GM12878 (cell line): Measurements from ENCODE around the gene PABPC1L. TPM values are rescaled to one million over a fixed set of nuclear protein-coding genes. Genes with fewer than 3 reads are reported as not detected.

ENCODE experiments used
- ATAC-seq: fragments of 200-7000 bp; cut with Tn5 transposase; 3 replicates; pipeline ENCODE4 v1.9.1; 2020; ENCODE audit warnings: mild to moderate bottlenecking, moderate library complexity
- BruUV-seq: library from RNA; stranded (reverse); fragments of 400-500 nt; replicated peaks from 2 replicates; lab custom pipeline; 2021; lab: Mats Ljungman, UMichigan
- CTCF ChIA-PET: fragments of 300-600 bp; sonication (Branson Sonifier 250); formaldehyde crosslinking; extraction: SDS; loops from one replicate; lab custom pipeline; 2021; ENCODE audit warnings: inconsistent platforms; lab: Yijun Ruan, JAX
- POLR2A ChIA-PET: fragments of 350-600 bp; formaldehyde crosslinking; extraction: SDS; loops from one replicate; lab custom pipeline; 2021; ENCODE audit warnings: inconsistent platforms; lab: Charles Lee
- RAD21 ChIA-PET: fragments of 300-600 bp; sonication (Branson Sonifier 250); formaldehyde crosslinking; loops from one replicate; lab custom pipeline; 2023; ENCODE audit warnings: antibody characterized with exemption; ENCODE audit not compliant: unreplicated experiment; lab: Charles Lee
- SMC1A ChIA-PET: fragments of 300-600 bp; sonication (Branson Sonifier 250); formaldehyde crosslinking; loops from one replicate; lab custom pipeline; 2023; ENCODE audit not compliant: unreplicated experiment, uncharacterized antibody; lab: Charles Lee
- DNase-seq: peaks from one replicate; pipeline ENCODE4 v3.0.0-alpha.2; 2011; ENCODE audit warnings: low read depth, low spot score
- FAIRE-seq: peaks from 3 replicates; lab custom pipeline; 2011; peaks lifted over from hg19 to GRCh38; lab: Jason Lieb, UNC
- H2AFZ ChIP-seq: 2 replicates; pipeline ENCODE4 v1.6.0; 2011; ENCODE audit warnings: low read depth, low read length, control low read depth; ENCODE audit not compliant: control insufficient read depth
- H3K27ac ChIP-seq: 2 replicates; pipeline ENCODE4 v1.5.1; 2011; ENCODE audit warnings: control low read depth; ENCODE audit not compliant: control insufficient read depth, insufficient read depth
- H3K27me3 ChIP-seq, 2 experiments: replicated peaks in 1 of 2; 2 replicates each; pipeline versions ENCODE4 v1.6.0 to v1.6.1; 2011; ENCODE audit warnings: low read length in 1 of 2; ENCODE audit not compliant: control insufficient read depth in 2 of 2, insufficient read depth in 2 of 2
- H3K36me3 ChIP-seq, 2 experiments: 2 replicates each; pipeline ENCODE4 v1.5.1; 2011; ENCODE audit warnings: low read length in 1 of 2; ENCODE audit not compliant: control insufficient read depth in 2 of 2, insufficient read depth in 2 of 2
- H3K4me1 ChIP-seq: 2 replicates; pipeline ENCODE4 v1.6.1; 2011; ENCODE audit warnings: mild to moderate bottlenecking, low read length, moderate library complexity, mixed read lengths; ENCODE audit not compliant: control insufficient read depth, insufficient read depth
- H3K4me2 ChIP-seq: 2 replicates; pipeline ENCODE4 v1.6.0; 2011; ENCODE audit warnings: control low read depth; ENCODE audit not compliant: control insufficient read depth, insufficient read depth
- H3K4me3 ChIP-seq: fragments of 200-600 bp; sonication (generic); 2 replicates; pipeline ENCODE4 v1.5.1; 2016
- H3K79me2 ChIP-seq: 2 replicates; pipeline ENCODE4 v1.6.0; 2011; ENCODE audit warnings: low read length; ENCODE audit not compliant: control insufficient read depth, insufficient read depth
- H3K9ac ChIP-seq: 2 replicates; pipeline ENCODE4 v1.8.0; 2011; ENCODE audit warnings: low read length, control low read depth, mixed read lengths; ENCODE audit not compliant: control insufficient read depth, insufficient read depth
- H3K9me3 ChIP-seq: replicated peaks from 3 replicates; pipeline ENCODE4 v1.5.1; 2011; ENCODE audit warnings: mild to moderate bottlenecking, low read length; ENCODE audit not compliant: control insufficient read depth, insufficient read depth
- H4K20me1 ChIP-seq: 2 replicates; pipeline ENCODE4 v1.6.0; 2011; ENCODE audit not compliant: control insufficient read depth, insufficient read depth
- CBX5 ChIP-seq: sonication (generic); IDR thresholded peaks from 2 replicates; pipeline ENCODE4 v1.6.1; 2016; ENCODE audit warnings: low read depth, moderate library complexity, mild to moderate bottlenecking, inconsistent platforms
- EZH2 ChIP-seq: IDR thresholded peaks from 2 replicates; pipeline ENCODE4 v1.6.1; 2012; ENCODE audit warnings: low read depth, mild to moderate bottlenecking, control low read depth, inconsistent platforms, low read length, borderline replicate concordance; ENCODE audit not compliant: control insufficient read depth
- MTA3 ChIP-seq: IDR thresholded peaks from 2 replicates; pipeline ENCODE4 v1.6.1; 2012; ENCODE audit warnings: low read length, inconsistent platforms, borderline replicate concordance
- NR2C2 ChIP-seq: IDR thresholded peaks from 2 replicates; pipeline ENCODE4 v1.6.1; 2011; ENCODE audit warnings: borderline replicate concordance, low read depth; ENCODE audit not compliant: control insufficient read depth, insufficient read length
- PAX5 ChIP-seq: IDR thresholded peaks from 2 replicates; pipeline ENCODE4 v1.6.1; 2011; ENCODE audit warnings: low read depth, low read length, borderline replicate concordance
- PAX8 ChIP-seq: fragments of 450-650 bp; IDR thresholded peaks from 2 replicates; pipeline ENCODE4 v1.6.1; 2017; ENCODE audit warnings: mild to moderate bottlenecking, moderate library complexity
- POU2F2 ChIP-seq: IDR thresholded peaks from 3 replicates; pipeline ENCODE4 v1.6.1; 2011; ENCODE audit warnings: low read depth, mild to moderate bottlenecking, low read length, borderline replicate concordance
- RAD51 ChIP-seq: fragments of 450-650 bp; IDR thresholded peaks from 2 replicates; pipeline ENCODE4 v1.6.1; 2016; ENCODE audit warnings: moderate library complexity, mild to moderate bottlenecking, inconsistent platforms
- RBBP5 ChIP-seq: fragments of 200-600 bp; sonication (generic); conservative IDR thresholded peaks from 2 replicates; pipeline ENCODE4 v1.6.1; 2016
- SREBF1 ChIP-seq: IDR thresholded peaks from 2 replicates; pipeline ENCODE4 v1.6.1; 2012; ENCODE audit warnings: mild to moderate bottlenecking, low read length
- SREBF2 ChIP-seq: IDR thresholded peaks from 2 replicates; pipeline ENCODE4 v1.6.1; 2012; ENCODE audit warnings: mild to moderate bottlenecking, low read length
- WGBS: methylation state at CpG from one replicate; pipeline ENCODE4 v1.1.6; 2016; ENCODE audit warnings: low lambda C conversion rate; ENCODE audit not compliant: insufficient replicate concordance, insufficient coverage; ENCODE audit errors: missing lambda C conversion rate; 5-methylcytosine and 5-hydroxymethylcytosine counted together
- in situ Hi-C: fragments of 300-500 bp; cut with MboI; formaldehyde crosslinking; loops from 9 replicates; pipeline ENCODE4 v1.14.3; 2018; ENCODE audit warnings: mixed read lengths
- intact Hi-C: fragments of 100-400 bp; cut with micrococcal nuclease; formaldehyde crosslinking; loops from one replicate; pipeline ENCODE4 v1.14.2; 2022; ENCODE audit not compliant: unreplicated experiment
- polyA plus RNA-seq, 11 experiments: library from polyadenylated mRNA; depleted of rRNA in 4 of 11; unstranded in 6 of 11; stranded (reverse) in 5 of 11; fragments of >200 nt; fragmentation: Nextera tagmentation in 4 of 11; fragmentation: Illumina TruSeq in 1 of 11; extraction: Ambion mirVana in 4 of 11; extraction: Trizol in 1 of 11; gene quantifications; 1 replicate in 1 of 11; 2 replicates in 10 of 11; pipeline versions ENCODE4 v1.2.1 to v1.2.3, GENCODE V29; 2011 to 2016; ENCODE audit warnings: inconsistent platforms in 2 of 11, missing spikeins in 2 of 11, low read depth in 1 of 11
- total RNA-seq, 4 experiments: library from RNA; depleted of rRNA in 3 of 4; stranded (reverse); fragments of >200 nt in 3 of 4; fragmentation: Illumina TruSeq in 1 of 4; extraction: Trizol in 1 of 4; gene quantifications; 2 replicates each; pipeline versions ENCODE4 v1.2.1 to v1.2.3, GENCODE V29; 2013 to 2021
- TF ChIP-seq, protein P1 (sequence below): fragments of 450-650 bp; IDR thresholded peaks from 2 replicates; pipeline ENCODE4 v1.6.1; 2017; ENCODE audit warnings: low read depth, mild to moderate bottlenecking, moderate library complexity
- TF ChIP-seq, protein P2 (sequence below): fragments of 450-650 bp; IDR thresholded peaks from 2 replicates; pipeline ENCODE4 v1.6.1; 2017; ENCODE audit warnings: mild to moderate bottlenecking, low read depth, inconsistent platforms; ENCODE audit not compliant: poor library complexity, severe bottlenecking

The PABPC1L gene
- total and polyA plus RNA-seq, 10 of the 15 experiments (the other 5 are each of a cell fraction or from before 2014, with no cell fraction given) = 6.1 to 66.8 (median 11.9) TPM

DNA sequence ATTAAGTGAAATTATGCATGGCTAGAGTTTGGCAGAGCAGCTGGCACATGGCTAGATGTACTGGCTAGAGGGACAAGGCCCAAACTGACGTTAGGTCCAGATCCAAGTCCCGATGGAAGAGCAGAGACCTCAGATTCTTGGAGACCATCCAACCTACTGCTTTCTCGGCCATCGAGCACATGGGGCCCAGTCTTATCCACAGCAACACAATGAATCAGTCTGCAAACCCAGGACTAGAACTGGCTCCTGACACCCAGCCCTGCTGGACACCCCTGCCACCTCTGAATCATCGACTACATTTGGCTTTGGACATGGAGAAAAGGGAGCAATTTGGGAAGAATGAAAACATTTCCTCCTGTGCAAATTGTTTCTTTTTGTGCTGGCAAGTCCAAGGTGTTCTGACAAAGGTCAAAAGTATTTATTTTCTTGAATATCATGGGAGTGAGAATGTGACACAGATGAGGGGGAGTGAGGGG is 48.3 kb upstream of the PABPC1L start:
- H3K27ac ChIP-seq = no peak overlapping the region
- in situ Hi-C loops (loop anchor here (10.0 kb wide), 1 partner anchor 117 kb away; the partner anchor contains the start of gene KCNK15), intact Hi-C loops (no loop called here)
- no peaks in the 10 kb centered on the region for H3K79me2 ChIP-seq
- H3K9ac ChIP-seq = no peak overlapping the region
- RAD21 ChIA-PET = no interaction called here
- no peak for DNase-seq
- no TSS peak for BruUV-seq
- H4K20me1 ChIP-seq = no peaks in the 10 kb centered on the region
- no peak overlapping the region for H3K4me3 ChIP-seq
- no peak overlapping the region for H3K4me2 ChIP-seq
- no peaks in the 10 kb centered on the region for H3K4me1 ChIP-seq
- H3K36me3 ChIP-seq = no peaks in the 10 kb centered on the region
- CTCF ChIA-PET = interaction anchor here (0.6 kb wide), 1 partner anchor 56 kb away, joined by 3 read pairs; no protein-coding TSS in a partner anchor
- whole genome bisulfite sequencing = 22% methylated on average over 5 of the region's 5 CpGs
- no peak for ATAC-seq
- H2AFZ ChIP-seq = no peak overlapping the region
- POLR2A ChIA-PET = no interaction called here
- peak; percentile 70 for FAIRE-seq
- SMC1A ChIA-PET = interaction anchor here (1.5 kb wide), 1 partner anchor 15 kb away, joined by 3 read pairs; no protein-coding TSS in a partner anchor
- no peaks in the 10 kb centered on the region for H3K27me3 ChIP-seq
- H3K9me3 ChIP-seq = no peaks in the 10 kb centered on the region; the same call in 2 of the 3 replicates
- TF ChIP-seq SREBF2 (no peak), SREBF1 (no peak), RBBP5 (no peak), EZH2 (no peak), RAD51 (no peak), CBX5 (no peak), PAX5 (no peak), MTA3 (no peak), NR2C2 (no peak), POU2F2 (no peak), PAX8 (no peak)
- TF ChIP-seq, protein P1, sequence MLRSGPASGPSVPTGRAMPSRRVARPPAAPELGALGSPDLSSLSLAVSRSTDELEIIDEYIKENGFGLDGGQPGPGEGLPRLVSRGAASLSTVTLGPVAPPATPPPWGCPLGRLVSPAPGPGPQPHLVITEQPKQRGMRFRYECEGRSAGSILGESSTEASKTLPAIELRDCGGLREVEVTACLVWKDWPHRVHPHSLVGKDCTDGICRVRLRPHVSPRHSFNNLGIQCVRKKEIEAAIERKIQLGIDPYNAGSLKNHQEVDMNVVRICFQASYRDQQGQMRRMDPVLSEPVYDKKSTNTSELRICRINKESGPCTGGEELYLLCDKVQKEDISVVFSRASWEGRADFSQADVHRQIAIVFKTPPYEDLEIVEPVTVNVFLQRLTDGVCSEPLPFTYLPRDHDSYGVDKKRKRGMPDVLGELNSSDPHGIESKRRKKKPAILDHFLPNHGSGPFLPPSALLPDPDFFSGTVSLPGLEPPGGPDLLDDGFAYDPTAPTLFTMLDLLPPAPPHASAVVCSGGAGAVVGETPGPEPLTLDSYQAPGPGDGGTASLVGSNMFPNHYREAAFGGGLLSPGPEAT = no peak
- TF ChIP-seq, protein P2, sequence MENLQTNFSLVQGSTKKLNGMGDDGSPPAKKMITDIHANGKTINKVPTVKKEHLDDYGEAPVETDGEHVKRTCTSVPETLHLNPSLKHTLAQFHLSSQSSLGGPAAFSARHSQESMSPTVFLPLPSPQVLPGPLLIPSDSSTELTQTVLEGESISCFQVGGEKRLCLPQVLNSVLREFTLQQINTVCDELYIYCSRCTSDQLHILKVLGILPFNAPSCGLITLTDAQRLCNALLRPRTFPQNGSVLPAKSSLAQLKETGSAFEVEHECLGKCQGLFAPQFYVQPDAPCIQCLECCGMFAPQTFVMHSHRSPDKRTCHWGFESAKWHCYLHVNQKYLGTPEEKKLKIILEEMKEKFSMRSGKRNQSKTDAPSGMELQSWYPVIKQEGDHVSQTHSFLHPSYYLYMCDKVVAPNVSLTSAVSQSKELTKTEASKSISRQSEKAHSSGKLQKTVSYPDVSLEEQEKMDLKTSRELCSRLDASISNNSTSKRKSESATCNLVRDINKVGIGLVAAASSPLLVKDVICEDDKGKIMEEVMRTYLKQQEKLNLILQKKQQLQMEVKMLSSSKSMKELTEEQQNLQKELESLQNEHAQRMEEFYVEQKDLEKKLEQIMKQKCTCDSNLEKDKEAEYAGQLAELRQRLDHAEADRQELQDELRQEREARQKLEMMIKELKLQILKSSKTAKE = no peak
